Stimulated activated CD4-positive, alpha-beta T cell treated with anti-CD3 and anti-CD28 coated beads, Interleukin-12 subunit alpha, Interleukin-12 subunit beta, amount 100 ng/mL, for 4 hours (primary cell): ENCODE measurements around the gene NAPG.
"Not testable (repeated sequence)": the region's sequence is repeated elsewhere in the genome, so short reads cannot be mapped to it uniquely, and the experiment has no call there.

Experiments
- DNase-seq: peaks from one replicate; pipeline ENCODE4 v3.0.0-alpha.2; 2020

The NAPG gene

DNA sequence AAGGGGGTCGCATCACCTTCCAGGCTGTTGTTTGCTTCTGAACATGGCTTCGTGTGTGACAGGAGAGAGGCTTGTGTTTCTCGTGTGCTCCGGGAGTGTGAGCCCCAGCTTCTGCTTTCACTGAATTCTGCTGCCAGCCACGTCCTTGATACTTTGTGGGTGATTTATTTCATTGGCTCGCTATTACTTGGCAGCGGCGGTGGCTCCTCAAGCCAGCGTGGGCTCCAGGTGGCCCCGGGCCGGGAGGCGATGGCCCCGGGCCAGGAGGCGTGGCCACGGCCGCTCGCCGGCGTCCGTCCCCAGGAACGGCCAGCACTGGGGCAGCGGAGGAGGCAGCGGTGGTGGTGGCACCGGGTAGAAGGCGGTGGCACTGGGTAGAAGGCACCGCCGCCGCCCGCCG lies 63.1 kb downstream of the NAPG start:
- DNase-seq = no peak

DNA sequence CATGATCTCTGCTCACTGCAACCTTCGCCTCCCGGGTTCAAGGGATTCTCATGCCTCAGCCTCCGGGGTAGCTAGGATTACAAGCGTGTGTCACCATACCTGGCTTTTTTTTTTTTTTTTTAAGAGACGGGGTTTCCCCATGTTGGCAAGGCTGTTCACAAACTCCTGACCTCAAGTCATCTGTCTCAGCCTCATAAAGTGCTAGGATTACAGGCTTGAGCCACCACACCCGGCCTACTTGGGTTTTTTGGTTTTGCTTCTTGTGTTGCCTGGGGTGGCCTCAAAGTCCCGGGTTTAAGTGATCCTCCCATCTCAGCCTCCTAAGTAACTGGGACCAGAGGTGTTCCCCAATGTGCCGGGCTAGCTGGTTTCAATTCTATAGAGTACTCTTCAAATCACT lies 64.6 kb downstream of the NAPG start:
- DNase-seq = no peak

DNA sequence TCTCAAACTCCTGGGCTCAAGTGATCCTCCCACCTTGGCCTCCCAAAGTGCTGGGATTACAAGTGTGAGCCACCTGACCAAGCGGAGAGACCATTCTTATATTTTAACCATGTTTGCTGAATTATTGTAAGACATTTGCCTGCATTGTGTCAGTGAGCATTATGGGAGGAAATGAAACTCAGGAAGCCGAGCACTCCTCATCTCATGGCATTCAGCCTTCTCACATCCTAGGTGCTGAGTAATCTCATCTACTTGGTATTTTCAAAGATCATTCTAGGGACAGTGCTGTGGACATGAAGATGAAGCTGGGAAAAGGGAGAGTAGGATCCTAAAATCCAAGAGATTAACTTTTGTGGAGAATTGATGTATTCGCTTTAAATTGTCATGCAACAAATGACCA lies 66.1 kb downstream of the NAPG start:
- DNase-seq = no peak

DNA sequence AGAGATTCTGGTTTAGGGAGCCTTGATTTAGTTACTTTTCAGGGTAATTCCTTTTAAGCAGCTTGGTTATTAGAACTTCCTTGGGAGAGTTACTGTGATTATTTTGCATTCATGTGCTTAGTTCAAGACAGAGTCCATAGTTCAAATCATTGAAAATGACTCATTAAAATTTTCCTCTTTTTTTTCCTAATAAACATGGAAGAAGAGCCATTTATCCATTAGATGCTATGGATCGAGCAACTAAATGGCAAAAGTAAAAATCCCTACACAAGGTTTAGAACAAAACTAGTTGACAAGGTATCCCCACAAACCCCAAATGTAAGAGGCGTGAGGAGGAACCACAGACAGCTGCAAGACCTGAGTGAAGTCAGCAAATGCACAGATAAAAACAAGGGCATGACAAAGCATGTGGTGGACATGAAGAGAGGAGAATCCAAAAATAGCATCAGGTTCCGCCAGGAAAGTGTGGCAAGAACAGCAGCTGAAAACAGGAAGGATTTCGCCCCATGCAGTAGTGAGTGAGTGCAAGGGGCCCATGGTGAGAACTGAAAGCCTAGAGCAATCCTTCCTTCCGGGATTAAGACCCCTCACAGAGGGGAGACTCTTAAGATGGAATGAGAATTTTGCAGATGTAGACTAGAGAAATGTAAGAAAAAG lies 67.7 kb downstream of the NAPG start:
- DNase-seq = not testable (repeated sequence)

DNA sequence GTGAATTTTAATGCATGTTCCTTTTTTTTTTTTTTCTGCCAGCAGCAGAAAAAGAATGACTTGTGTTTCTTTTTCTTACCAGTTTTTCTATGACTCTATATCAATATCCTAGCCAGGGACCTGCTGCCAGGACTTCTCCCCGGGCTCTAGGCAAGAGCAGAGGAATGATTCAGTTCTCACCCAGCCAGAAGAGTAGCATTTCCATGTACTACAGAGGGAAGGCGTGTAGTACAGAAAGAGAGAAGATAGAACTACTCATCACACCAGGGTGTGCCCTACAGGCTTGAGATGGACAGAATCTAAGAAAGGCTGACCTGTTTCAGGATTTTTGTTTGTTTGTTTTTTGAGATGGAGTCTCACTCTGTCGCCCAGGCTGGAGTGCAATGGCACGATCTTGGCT lies 70.1 kb downstream of the NAPG start:
- not testable (repeated sequence) for DNase-seq

DNA sequence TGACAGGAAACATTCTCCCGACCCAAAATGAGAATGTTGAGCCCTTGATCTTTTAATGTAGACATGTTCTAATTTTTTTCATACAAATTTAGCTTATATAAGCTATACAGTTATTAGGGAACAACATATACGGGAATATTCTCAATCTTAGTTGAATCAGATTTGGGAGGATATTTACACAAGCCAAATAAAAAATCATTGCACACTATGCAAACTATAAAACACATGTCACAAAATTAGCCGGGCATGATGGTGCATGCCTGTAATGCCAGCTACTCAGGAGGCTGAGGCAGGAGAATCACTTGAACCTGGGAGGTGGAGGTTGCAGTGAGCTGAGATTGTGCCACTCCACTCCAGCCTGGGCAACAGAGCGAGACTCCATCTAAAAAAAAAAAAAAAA lies 71.9 kb downstream of the NAPG start:
- DNase-seq = not testable (repeated sequence)

DNA sequence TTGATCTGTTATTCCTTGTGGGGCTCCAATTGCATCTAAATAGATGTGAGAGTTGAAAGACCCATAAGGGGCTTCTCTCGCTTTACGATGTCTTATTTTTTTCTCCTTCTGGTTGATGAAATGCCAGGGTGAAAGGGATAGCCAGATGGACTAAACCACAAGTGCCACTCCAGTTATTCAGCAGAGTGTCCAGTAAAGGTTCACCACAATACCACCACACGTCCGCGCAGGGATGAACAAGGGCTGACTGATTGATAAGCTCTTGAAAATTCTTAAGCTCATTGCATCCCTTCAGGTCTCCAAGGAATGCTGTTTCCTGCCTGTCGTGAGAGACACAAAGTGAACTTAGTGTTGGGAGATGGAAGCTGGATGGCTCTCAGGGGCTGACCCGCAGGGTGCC lies 74.9 kb downstream of the NAPG start:
- not testable (repeated sequence) for DNase-seq
